Activated CD4-positive, alpha-beta T cell treated with anti-CD3 and anti-CD28 coated beads for 1 hour (primary cell): Measurements from ENCODE around the gene GIMAP6.
"Not testable (repeated sequence)": the region's sequence is repeated elsewhere in the genome, so short reads cannot be mapped to it uniquely, and the experiment has no call there.

Experiments
- DNase-seq: peaks from one replicate; pipeline ENCODE4 v3.0.0-alpha.2; 2020

The GIMAP6 gene

GRCh38 chr7:150631866-150632864, at the start of gene GIMAP6:
Gene GIMAP6, minus strand, starts transcription at chr7:150632385. Its CDS starts 2,243 bp downstream, at chr7:150630142.
- peak; percentile 32 for DNase-seq

- DNase-seq = not testable (repeated sequence)
These were observed 48.2 kb upstream of the GIMAP6 start for GRCh38 chr7:150680364-150680763.

GRCh38 chr7:150678601-150679000, 46.4 kb upstream of the GIMAP6 start:
- DNase-seq = not testable (repeated sequence)

GRCh38 chr7:150676854-150677253, 44.7 kb upstream of the GIMAP6 start:
- DNase-seq = not testable (repeated sequence)

GRCh38 chr7:150676276-150676675, 44.1 kb upstream of the GIMAP6 start:
- DNase-seq = not testable (repeated sequence)

GRCh38 chr7:150675714-150676113, 43.5 kb upstream of the GIMAP6 start:
- no peak for DNase-seq

GRCh38 chr7:150671798-150672585, 39.8 kb upstream of the GIMAP6 start:
- DNase-seq = not testable (repeated sequence)

GRCh38 chr7:150668977-150669376, 36.8 kb upstream of the GIMAP6 start:
- DNase-seq = no peak

- peak; percentile 59 for DNase-seq
These were observed 36.3 kb upstream of the GIMAP6 start for GRCh38 chr7:150668472-150668911.

GRCh38 chr7:150666412-150666811, 34.2 kb upstream of the GIMAP6 start:
- DNase-seq = no peak

GRCh38 chr7:150665896-150666295, 33.7 kb upstream of the GIMAP6 start:
- DNase-seq = no peak

- DNase-seq = no peak
These were observed 33.0 kb upstream of the GIMAP6 start for GRCh38 chr7:150665089-150665748.

- no peak for DNase-seq
These were observed 31.8 kb upstream of the GIMAP6 start for GRCh38 chr7:150663802-150664494.

- not testable (repeated sequence) for DNase-seq
These were observed 30.6 kb upstream of the GIMAP6 start for GRCh38 chr7:150662821-150663220.

GRCh38 chr7:150660939-150661613, 28.9 kb upstream of the GIMAP6 start:
- no peak for DNase-seq

GRCh38 chr7:150657526-150657925, 25.3 kb upstream of the GIMAP6 start:
- no peak for DNase-seq

GRCh38 chr7:150656047-150656446, 23.9 kb upstream of the GIMAP6 start:
- DNase-seq = no peak

- DNase-seq = no peak
These were observed 22.5 kb upstream of the GIMAP6 start for GRCh38 chr7:150654692-150655091.

GRCh38 chr7:150649080-150649385, 16.8 kb upstream of the GIMAP6 start:
- DNase-seq = no peak

GRCh38 chr7:150648353-150649079, 16.3 kb upstream of the GIMAP6 start:
- DNase-seq = no peak
